AG08396 (cell line): Measurements from ENCODE around the gene TTC32.
"Not testable (repeated sequence)": the region's sequence is repeated elsewhere in the genome, so short reads cannot be mapped to it uniquely, and the experiment has no call there.

Source experiments
- DNase-seq: peaks from one replicate; pipeline ENCODE4 v3.0.0; 2012; ENCODE audit warnings: low spot score, mixed read lengths

TTC32 gene

GRCh38 chr2:19899985-19900930 lies 1.5 kb downstream of the TTC32 start:
- DNase-seq, result no peak

DNA sequence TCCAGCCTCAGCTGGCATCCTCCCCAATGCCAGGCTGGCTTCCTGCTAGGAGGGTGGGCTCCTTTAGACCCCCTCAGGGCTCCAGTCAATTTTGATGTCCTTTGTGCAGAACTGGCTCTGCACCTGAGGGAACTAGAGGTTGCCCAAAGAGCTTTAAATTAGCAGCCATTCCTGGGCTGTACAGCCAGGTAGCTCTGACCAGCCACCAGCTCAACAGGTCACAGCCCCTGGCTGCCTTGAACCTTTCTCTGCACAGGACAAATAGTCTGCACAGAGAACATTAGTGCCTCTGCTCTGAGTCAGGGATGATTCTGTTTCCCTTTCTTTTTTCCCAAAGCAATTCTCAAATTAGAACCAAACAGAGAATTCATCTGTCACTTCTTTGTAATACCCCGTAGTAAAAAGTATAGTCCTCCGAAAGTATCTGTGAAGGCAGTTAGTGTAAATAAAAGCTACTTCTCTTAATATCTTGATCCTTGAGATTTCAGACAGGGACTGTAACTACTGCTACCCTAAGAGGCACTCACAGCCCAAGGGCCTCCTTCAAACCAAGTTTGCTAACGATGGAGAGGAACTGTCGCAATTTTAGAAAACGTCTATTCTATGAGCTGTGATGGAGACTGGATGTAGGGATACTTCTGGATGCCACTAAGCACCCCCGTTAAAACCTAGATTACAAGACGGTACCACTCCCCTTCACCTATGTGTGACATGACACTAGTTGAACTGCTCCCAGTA lies 3.0 kb downstream of the TTC32 start:
- DNase-seq, result no peak

DNA sequence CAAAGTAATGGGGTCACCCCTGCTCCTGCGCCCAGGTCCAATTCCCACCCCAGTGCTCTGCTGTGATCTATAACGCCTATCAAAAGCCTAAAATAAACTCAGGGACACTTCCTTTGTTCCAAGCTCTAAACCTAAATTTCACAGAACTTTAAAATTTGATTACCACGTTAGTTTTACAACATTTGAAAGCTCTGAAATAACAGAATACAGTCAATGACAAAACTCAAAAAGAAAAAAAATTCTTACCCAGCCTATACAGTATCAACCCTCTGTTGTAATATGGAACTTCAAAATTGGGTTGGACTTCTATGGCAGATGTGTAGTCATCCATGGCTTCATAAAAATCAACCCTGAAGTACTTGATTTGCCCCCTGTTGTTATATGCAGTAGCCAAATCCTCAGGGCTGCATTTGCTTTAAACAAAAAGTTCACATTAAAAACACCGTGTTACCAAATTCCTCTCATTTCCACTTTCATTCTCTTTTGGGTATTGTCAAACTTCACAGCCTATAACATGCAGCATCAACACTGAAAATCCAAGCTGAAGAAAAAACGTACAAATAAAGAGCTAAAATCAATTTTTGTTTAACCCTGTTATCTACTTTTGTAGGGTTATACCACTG lies 4.0 kb downstream of the TTC32 start:
- no peak for DNase-seq

DNA sequence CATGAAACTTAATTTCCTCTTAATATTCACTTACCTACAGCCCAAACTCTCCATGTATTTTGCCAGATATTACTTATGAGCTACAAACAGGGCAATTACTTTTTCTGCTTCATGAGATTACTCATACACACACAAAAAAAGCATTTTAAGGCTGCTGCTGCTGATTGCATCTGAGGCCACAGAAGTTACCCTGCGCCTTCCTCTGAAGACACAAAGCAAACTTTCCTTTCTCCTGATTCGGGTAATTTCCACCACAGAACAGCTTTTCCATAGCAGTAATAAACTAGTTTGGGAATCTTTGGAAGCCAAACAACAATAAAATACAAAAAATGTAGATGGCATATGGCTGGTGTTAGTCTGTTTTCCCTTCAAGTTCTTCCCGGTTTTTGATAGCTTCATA lies 6.2 kb downstream of the TTC32 start:
- no peak for DNase-seq

- no peak for DNase-seq
These were observed 7.5 kb downstream of the TTC32 start for GRCh38 chr2:19894134-19894792.

DNA sequence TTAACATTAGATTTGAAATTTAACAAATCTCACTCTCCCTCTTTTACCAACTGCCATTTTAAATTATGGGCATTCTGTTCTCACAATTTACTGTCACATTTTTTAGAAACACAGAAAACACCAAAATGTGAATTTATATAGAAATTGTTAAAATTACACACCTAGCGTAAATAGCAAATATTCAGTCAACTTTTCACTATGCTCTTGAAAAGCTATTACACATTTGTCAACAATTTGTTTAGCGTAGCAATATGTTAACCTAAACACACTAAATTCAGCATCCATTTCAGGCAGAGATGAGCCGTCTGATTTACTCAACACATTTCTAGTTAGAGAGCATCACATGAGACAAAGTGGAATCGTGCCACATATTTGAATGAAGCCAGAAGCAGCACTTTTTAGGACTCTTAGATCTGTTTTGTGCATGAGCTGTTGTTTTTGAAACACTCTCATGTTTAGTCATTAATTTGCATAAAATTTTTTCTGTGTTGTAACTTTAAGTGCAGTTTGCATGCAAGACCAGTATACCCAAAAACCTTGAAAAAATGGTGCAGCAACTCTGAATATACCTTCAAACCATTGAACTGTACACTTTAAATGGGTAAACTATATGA lies 8.2 kb downstream of the TTC32 start:
- DNase-seq, result no peak

DNA sequence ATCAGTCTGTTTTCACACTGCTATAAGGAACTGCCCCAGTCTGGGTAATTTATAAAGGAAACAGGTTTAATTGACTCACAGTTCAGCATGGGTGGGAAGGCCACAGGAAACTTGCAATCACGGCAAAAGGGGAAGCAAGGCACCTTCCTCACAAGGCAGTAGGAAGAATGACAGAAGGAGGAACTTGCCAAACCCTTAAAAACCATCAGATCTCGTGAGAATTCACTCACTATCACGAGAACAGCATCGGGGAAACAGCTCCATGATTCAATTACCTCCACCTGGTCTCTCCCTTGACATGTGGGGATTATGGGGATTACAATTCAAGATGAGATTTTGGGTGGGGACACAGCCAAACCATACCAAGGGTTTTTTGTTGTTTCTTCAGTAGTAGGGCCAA lies 9.8 kb downstream of the TTC32 start:
- DNase-seq, result not testable (repeated sequence)

GRCh38 chr2:19890104-19890503 lies 11.7 kb downstream of the TTC32 start:
- no peak for DNase-seq

GRCh38 chr2:19888831-19889230 lies 13.0 kb downstream of the TTC32 start:
- no peak for DNase-seq

GRCh38 chr2:19887510-19887909 lies 14.3 kb downstream of the TTC32 start:
- DNase-seq, result no peak

- DNase-seq, result no peak
These were observed 15.5 kb downstream of the TTC32 start for GRCh38 chr2:19886261-19886660.

DNA sequence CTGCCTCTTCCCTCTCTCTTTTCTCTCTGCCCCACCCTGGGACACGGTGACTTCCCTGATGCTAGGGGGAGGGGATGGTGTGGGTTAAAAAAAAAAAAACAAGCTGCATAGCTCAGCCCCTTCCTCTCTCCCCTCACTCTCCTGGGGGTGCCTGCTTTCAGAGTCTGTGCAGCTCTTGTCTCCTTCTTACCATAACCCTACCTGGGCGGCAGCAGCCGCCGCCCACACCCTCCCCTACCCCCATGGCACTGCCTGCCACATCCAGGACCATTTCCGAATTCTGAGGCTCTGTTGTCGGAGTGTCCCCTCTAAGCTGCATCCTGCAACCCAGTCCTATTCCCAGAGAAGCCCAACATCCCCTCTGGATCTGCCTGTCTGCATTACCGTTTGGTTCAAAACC lies 16.0 kb downstream of the TTC32 start:
- DNase-seq, result no peak

GRCh38 chr2:19883971-19884720 lies 17.6 kb downstream of the TTC32 start:
- no peak for DNase-seq

GRCh38 chr2:19883486-19883885 lies 18.3 kb downstream of the TTC32 start:
- no peak for DNase-seq

DNA sequence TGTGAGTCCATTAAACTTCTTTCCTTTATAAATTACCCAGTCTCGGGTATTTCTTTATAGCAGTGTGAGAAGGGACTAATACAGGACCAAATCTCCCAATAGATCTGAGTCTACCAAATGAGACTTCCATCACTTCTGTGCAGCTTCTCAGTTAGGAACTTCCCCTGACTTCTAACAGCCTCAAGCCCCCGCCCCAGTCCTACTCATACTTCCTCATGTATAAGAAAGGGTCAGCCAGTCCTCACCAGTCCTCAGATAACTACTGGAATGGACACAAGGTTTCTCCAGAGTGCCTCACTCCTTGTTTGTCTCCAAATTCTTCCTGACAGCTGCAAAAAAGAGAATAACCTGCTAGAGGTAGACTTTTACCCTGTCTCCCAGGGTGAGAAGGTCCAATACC lies 19.5 kb downstream of the TTC32 start:
- DNase-seq, result no peak

- DNase-seq, result no peak
These were observed 19.9 kb downstream of the TTC32 start for GRCh38 chr2:19881908-19882265.

DNA sequence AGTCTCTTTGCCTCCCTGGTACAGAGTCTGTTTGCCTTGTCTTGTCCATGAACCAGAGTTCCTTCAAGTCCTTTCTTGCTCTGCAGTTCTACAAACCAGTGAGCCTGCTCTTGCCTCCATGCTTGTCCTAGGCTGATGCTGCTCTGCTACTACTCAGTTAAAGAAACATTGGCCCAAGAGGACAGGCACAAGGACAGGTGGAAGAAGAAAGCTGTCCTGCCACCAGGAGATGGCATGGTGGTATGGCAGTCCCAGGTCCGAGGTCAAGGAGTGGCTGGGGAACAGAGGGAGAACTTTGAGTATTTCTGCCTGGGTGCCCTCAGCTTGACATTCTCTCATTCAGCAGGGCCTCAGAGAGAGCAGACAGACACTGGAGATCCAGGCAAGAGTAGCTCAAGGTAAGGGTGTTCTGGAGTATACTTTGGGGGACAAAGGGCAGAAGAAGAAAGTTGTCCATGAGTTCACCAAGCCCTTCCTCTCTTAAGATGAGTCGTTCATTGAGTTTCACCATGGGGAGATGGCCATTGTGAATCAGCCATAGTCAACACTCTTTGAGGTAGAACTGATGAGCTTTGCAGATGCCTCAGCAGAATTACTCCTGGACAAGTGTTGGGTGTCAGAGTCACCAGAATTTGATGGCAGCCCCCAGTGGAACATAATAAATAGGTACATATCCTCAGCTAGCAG lies 20.4 kb downstream of the TTC32 start:
- no peak for DNase-seq

DNA sequence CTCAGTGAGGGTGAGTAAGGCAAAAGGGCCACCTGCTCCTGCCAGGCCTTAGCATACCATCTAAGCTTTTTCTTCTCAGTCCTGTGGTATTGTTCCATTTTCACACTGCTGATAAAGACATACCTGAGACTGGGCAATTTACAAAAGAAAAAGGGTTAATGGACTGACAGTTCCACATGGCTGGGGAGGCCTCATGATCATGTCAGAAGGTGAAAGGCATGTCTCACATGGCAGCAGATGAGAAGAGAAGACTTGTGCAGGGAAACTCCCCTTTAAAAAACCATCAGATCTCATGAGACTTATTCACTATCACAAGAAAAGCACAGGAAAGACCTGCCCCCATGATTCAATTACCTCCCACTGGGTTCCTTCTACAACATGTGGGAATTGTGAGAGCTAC lies 21.6 kb downstream of the TTC32 start:
- not testable (repeated sequence) for DNase-seq

DNA sequence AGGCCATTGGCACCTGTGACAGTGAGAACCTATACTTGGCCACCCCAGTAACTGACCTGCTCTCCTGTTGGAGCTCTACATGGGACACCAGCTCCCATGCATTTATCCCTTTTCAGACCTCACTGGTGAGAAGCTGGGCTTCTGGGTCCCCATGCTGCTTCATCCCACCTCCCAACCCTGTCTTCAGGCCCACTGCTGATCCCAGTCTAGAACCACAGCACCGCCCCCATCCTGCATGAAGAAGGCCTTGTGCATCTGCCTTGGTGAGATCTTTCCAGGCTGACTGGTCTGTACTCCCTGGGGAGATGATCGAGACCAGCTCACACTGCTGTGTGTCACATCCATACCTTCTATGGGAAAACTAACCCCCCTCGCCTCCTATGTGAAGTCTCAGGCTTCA lies 22.7 kb downstream of the TTC32 start:
- DNase-seq, result no peak

DNA sequence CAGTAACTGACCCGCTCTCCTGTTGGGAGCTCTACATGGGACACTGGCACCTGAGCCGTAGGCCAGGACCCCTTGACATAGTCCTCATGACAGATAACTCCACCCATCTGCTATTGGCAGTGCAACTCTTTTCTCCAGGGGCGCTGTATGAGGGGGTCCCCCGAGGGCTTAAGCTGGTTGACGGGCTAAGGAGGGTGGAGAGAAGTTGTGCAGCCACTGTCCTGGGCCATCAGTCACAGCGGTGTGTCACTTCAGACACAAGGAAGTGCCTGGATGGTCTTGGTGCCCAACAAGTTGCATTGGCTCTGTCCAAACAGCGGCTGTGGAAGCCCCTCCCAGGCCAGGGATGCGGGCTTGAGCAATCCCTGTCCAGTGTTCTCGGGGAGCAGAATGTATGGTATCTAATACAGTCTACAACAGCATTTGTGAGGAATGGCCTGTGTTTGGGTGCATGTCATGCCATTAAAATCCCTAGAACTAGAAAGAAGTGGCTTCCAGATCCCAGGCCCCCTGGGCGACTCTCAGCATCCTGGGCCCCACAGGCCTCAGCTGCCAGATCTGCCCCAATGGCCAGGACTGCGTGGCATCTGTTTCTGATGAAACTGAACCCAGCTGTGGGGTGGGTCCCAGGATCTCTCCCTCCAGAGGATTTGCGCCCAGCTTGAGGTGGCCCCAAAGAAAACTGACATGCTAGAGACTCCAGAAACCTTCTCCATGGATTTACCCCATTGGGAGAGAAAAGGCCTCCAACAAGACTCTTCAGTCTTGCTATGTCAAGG lies 23.3 kb downstream of the TTC32 start:
- no peak for DNase-seq
